OCI-LY7 (cell line): ENCODE data around the gene EPHA6. TPM values are rescaled to one million over a fixed set of nuclear protein-coding genes. Genes with fewer than 3 reads are reported as not detected.

Experiments
- BruUV-seq: library from RNA; stranded (reverse); fragments of 400-500 nt; replicated peaks from 2 replicates; lab custom pipeline; 2021; lab: Mats Ljungman, UMichigan
- CTCF ChIA-PET: fragments of 300-600 bp; sonication (Branson Sonifier 250); formaldehyde crosslinking; loops from one replicate; lab custom pipeline; 2022; ENCODE audit warnings: antibody characterized with exemption; ENCODE audit not compliant: unreplicated experiment; lab: Charles Lee
- POLR2A ChIA-PET: fragments of 300-600 bp; sonication (Branson Sonifier 250); formaldehyde crosslinking; loops from one replicate; lab custom pipeline; 2022; ENCODE audit warnings: antibody characterized with exemption; lab: Charles Lee
- DNase-seq: peaks from one replicate; pipeline ENCODE4 v3.0.0-alpha.2; 2015; ENCODE audit warnings: low spot score
- H2AFZ ChIP-seq: fragments of 200-600 bp; sonication (generic), shearing (Covaris generic); 2 replicates; pipeline ENCODE4 v1.6.1; 2014; ENCODE audit warnings: mild to moderate bottlenecking, antibody characterized with exemption, low read length, moderate library complexity
- H3K27ac ChIP-seq: fragments of 200-600 bp; sonication (generic); 2 replicates; pipeline ENCODE4 v1.5.1; 2014; ENCODE audit warnings: mixed run types, low read depth, mild to moderate bottlenecking, moderate library complexity, low read length, inconsistent platforms; ENCODE audit not compliant: poor library complexity, severe bottlenecking
- H3K36me3 ChIP-seq: fragments of 200-600 bp; sonication (generic); 2 replicates; pipeline ENCODE4 v1.6.1; 2014; ENCODE audit warnings: mild to moderate bottlenecking, antibody characterized with exemption, low read length, moderate library complexity, mixed read lengths; ENCODE audit not compliant: insufficient read depth
- H3K4me1 ChIP-seq: fragments of 200-600 bp; sonication (generic); 2 replicates; pipeline ENCODE4 v1.5.1; 2014; ENCODE audit warnings: mild to moderate bottlenecking, low read length; ENCODE audit not compliant: insufficient read depth, poor library complexity, severe bottlenecking
- H3K4me2 ChIP-seq: fragments of 200-600 bp; sonication (generic); 2 replicates; pipeline ENCODE4 v1.6.1; 2014; ENCODE audit warnings: mild to moderate bottlenecking, low read length
- H3K4me3 ChIP-seq: fragments of 200-600 bp; sonication (generic); 2 replicates; pipeline ENCODE4 v1.5.1; 2014; ENCODE audit warnings: mild to moderate bottlenecking, low read depth, low read length; ENCODE audit not compliant: poor library complexity, severe bottlenecking
- H3K79me2 ChIP-seq: fragments of 200-600 bp; sonication (generic); 2 replicates; pipeline ENCODE4 v1.6.1; 2016; ENCODE audit warnings: low read depth, mild to moderate bottlenecking, low read length, moderate library complexity, mixed read lengths; ENCODE audit not compliant: insufficient read depth
- H3K9me2 ChIP-seq: fragments of 200-600 bp; sonication (generic); 2 replicates; pipeline ENCODE4 v1.6.1; 2016; ENCODE audit warnings: mild to moderate bottlenecking, low read length, mixed read lengths; ENCODE audit not compliant: insufficient read depth
- H3K9me3 ChIP-seq: fragments of 200-600 bp; sonication (generic); 2 replicates; pipeline ENCODE4 v1.6.1; 2014; ENCODE audit warnings: mild to moderate bottlenecking, mixed run types, low read length, mixed read lengths
- H4K20me1 ChIP-seq: fragments of 200-600 bp; sonication (generic); 2 replicates; pipeline ENCODE4 v1.6.1; 2014; ENCODE audit warnings: mild to moderate bottlenecking, antibody characterized with exemption, low read length, moderate library complexity, mixed read lengths; ENCODE audit not compliant: insufficient read depth
- CTCF ChIP-seq: fragments of 200-600 bp; sonication (generic); conservative IDR thresholded peaks from 2 replicates; pipeline ENCODE4 v1.5.1; 2014; ENCODE audit warnings: mild to moderate bottlenecking, antibody characterized with exemption, low read length, moderate library complexity, mixed read lengths
- EZH2phosphoT487 ChIP-seq: fragments of 200-600 bp; sonication (generic); IDR thresholded peaks from 2 replicates; pipeline ENCODE4 v1.6.1; 2018; ENCODE audit warnings: low read depth, borderline replicate concordance, mild to moderate bottlenecking, mixed run types, antibody characterized with exemption, low read length, moderate library complexity, mixed read lengths
- intact Hi-C: fragments of 100-400 bp; cut with micrococcal nuclease; formaldehyde crosslinking; loops from one replicate; pipeline ENCODE4 v1.10.0; 2022; ENCODE audit not compliant: unreplicated experiment
- total RNA-seq, 2 experiments: library from RNA; depleted of rRNA in 1 of 2; stranded (reverse); fragments of >200 nt in 1 of 2; shearing (Covaris generic) in 1 of 2; gene quantifications; 2 replicates each; pipeline ENCODE4 v1.2.3, GENCODE V29; 2014 to 2022

EPHA6 gene
- total RNA-seq, 2 experiments from 2014 or later: not detected

- TF ChIP-seq EZH2phosphoT487 (no peak), CTCF (no peak)
- no peak overlapping the region for H3K4me2 ChIP-seq
- no peaks in the 10 kb centered on the region for H4K20me1 ChIP-seq
- no peaks in the 10 kb centered on the region for H3K79me2 ChIP-seq
- POLR2A ChIA-PET: no interaction called here
- no peaks in the 10 kb centered on the region for H3K4me1 ChIP-seq
- H3K4me3 ChIP-seq: no peak overlapping the region
- no TSS peak for BruUV-seq
- no peak overlapping the region for H3K27ac ChIP-seq
- H3K36me3 ChIP-seq: no peaks in the 10 kb centered on the region
- DNase-seq: no peak
- intact Hi-C loops: no loop called here
- H3K9me2 ChIP-seq: no peaks in the 10 kb centered on the region
- H3K9me3 ChIP-seq: no peaks in the 10 kb centered on the region
- CTCF ChIA-PET: no interaction called here
- no peak overlapping the region for H2AFZ ChIP-seq
Observed at GRCh38 chr3:97347780-97348179, 533.4 kb downstream of the EPHA6 start.

GRCh38 chr3:97350971-97351370 lies 536.6 kb downstream of the EPHA6 start:
- CTCF ChIA-PET: no interaction called here
- Histone ChIP-seq H2AFZ (no peak overlapping the region), H3K79me2 (no peaks in the 10 kb centered on the region), H3K9me2 (no peaks in the 10 kb centered on the region), H3K4me3 (no peak overlapping the region), H3K4me2 (no peak overlapping the region), H3K36me3 (no peaks in the 10 kb centered on the region), H4K20me1 (no peaks in the 10 kb centered on the region), H3K4me1 (no peaks in the 10 kb centered on the region), H3K27ac (no peak overlapping the region), H3K9me3 (no peaks in the 10 kb centered on the region)
- TF ChIP-seq CTCF: no peak
- no peak for TF ChIP-seq EZH2phosphoT487
- intact Hi-C loops: no loop called here
- DNase-seq: no peak
- no TSS peak for BruUV-seq
- POLR2A ChIA-PET: interaction anchor here (0.9 kb wide), 1 partner anchor 10 kb away, joined by 3 read pairs; no protein-coding TSS in a partner anchor

- Histone ChIP-seq H4K20me1 (no peaks in the 10 kb centered on the region), H3K27ac (no peak overlapping the region), H3K4me3 (no peak overlapping the region), H3K36me3 (no peaks in the 10 kb centered on the region), H2AFZ (no peak overlapping the region), H3K4me1 (no peaks in the 10 kb centered on the region), H3K9me3 (no peaks in the 10 kb centered on the region), H3K9me2 (no peaks in the 10 kb centered on the region), H3K79me2 (no peaks in the 10 kb centered on the region), H3K4me2 (no peak overlapping the region)
- TF ChIP-seq CTCF (no peak), EZH2phosphoT487 (no peak)
- intact Hi-C loops: no loop called here
- BruUV-seq: no TSS peak
- no peak for DNase-seq
- CTCF ChIA-PET: no interaction called here
- POLR2A ChIA-PET: no interaction called here
Observed at GRCh38 chr3:97353176-97353575, 538.8 kb downstream of the EPHA6 start.
